22Rv1 (cell line): ENCODE data around the gene HSF2BP.

Source experiments
- ZFX ChIP-seq: fragments of 450-650 bp; IDR thresholded peaks from 2 replicates; pipeline ENCODE4 v1.6.1; 2017; ENCODE audit warnings: antibody characterized with exemption, borderline replicate concordance
- TF ChIP-seq, protein P1 (sequence below): fragments of 450-650 bp; IDR thresholded peaks from 2 replicates; pipeline ENCODE4 v1.5.1; 2017; ENCODE audit warnings: mild to moderate bottlenecking

GRCh38 chr21:43644071-43644470 is 15.2 kb downstream of the HSF2BP start:
- TF ChIP-seq, protein P1, sequence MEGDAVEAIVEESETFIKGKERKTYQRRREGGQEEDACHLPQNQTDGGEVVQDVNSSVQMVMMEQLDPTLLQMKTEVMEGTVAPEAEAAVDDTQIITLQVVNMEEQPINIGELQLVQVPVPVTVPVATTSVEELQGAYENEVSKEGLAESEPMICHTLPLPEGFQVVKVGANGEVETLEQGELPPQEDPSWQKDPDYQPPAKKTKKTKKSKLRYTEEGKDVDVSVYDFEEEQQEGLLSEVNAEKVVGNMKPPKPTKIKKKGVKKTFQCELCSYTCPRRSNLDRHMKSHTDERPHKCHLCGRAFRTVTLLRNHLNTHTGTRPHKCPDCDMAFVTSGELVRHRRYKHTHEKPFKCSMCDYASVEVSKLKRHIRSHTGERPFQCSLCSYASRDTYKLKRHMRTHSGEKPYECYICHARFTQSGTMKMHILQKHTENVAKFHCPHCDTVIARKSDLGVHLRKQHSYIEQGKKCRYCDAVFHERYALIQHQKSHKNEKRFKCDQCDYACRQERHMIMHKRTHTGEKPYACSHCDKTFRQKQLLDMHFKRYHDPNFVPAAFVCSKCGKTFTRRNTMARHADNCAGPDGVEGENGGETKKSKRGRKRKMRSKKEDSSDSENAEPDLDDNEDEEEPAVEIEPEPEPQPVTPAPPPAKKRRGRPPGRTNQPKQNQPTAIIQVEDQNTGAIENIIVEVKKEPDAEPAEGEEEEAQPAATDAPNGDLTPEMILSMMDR: no peak
- no peak for TF ChIP-seq ZFX
